ENCODE data around the gene MBD5. TPM values are rescaled to one million over a fixed set of nuclear protein-coding genes. Genes with fewer than 3 reads are reported as not detected.

The MBD5 gene
- total RNA-seq, 1 donor from 2014 or later: 14.5 TPM

GRCh38 chr2:148065936-148066335, 45.0 kb downstream of the MBD5 start:
- no peak for DNase-seq (ENCODE audit: low read depth)

GRCh38 chr2:148067801-148068200, 46.9 kb downstream of the MBD5 start:
- DNase-seq (ENCODE audit: low read depth): no peak
- H3K27me3 ChIP-seq (ENCODE audit: control insufficient read depth, insufficient read depth, low read length): no peaks in the 10 kb centered on the region
- no peak for TF ChIP-seq CTCF (IDR thresholded peaks at IDR 0.05; ENCODE audit: insufficient read depth, low read length, poor library complexity, severe bottlenecking)
- H3K36me3 ChIP-seq (ENCODE audit: control insufficient read depth, insufficient read depth, low read length): no peaks in the 10 kb centered on the region
- H3K4me3 ChIP-seq (ENCODE audit: low read depth, low read length): no peak overlapping the region

More at GRCh38 chr2:148065936-148066335, 45.0 kb downstream of the MBD5 start:
- Histone ChIP-seq H3K4me3 (ENCODE audit: low read depth, low read length) (no peak overlapping the region), H3K36me3 (ENCODE audit: control insufficient read depth, insufficient read depth, low read length) (no peaks in the 10 kb centered on the region), H3K27me3 (ENCODE audit: control insufficient read depth, insufficient read depth, low read length) (no peaks in the 10 kb centered on the region)
- no peak for TF ChIP-seq CTCF (IDR thresholded peaks at IDR 0.05; ENCODE audit: insufficient read depth, low read length, poor library complexity, severe bottlenecking)

- DNase-seq (ENCODE audit: low read depth): no peak
- H3K4me3 ChIP-seq (ENCODE audit: low read depth, low read length): no peak overlapping the region
- no peak for TF ChIP-seq CTCF (IDR thresholded peaks at IDR 0.05; ENCODE audit: insufficient read depth, low read length, poor library complexity, severe bottlenecking)
- no peaks in the 10 kb centered on the region for H3K27me3 ChIP-seq (ENCODE audit: control insufficient read depth, insufficient read depth, low read length)
- H3K36me3 ChIP-seq (ENCODE audit: control insufficient read depth, insufficient read depth, low read length): no peaks in the 10 kb centered on the region
Measured at GRCh38 chr2:148071351-148071750, 50.5 kb downstream of the MBD5 start.

GRCh38 chr2:148096012-148096411, 75.1 kb downstream of the MBD5 start:
- TF ChIP-seq CTCF (IDR thresholded peaks at IDR 0.05; ENCODE audit: insufficient read depth, low read length, poor library complexity, severe bottlenecking): no peak
- DNase-seq (ENCODE audit: low read depth): no peak
- H3K4me3 ChIP-seq (ENCODE audit: low read depth, low read length): no peak overlapping the region
- no peaks in the 10 kb centered on the region for H3K27me3 ChIP-seq (ENCODE audit: control insufficient read depth, insufficient read depth, low read length)
- H3K36me3 ChIP-seq (ENCODE audit: control insufficient read depth, insufficient read depth, low read length): no peaks in the 10 kb centered on the region

GRCh38 chr2:148102641-148103040, 81.8 kb downstream of the MBD5 start:
- no peaks in the 10 kb centered on the region for H3K36me3 ChIP-seq (ENCODE audit: control insufficient read depth, insufficient read depth, low read length)
- no peak for DNase-seq (ENCODE audit: low read depth)
- no peak overlapping the region for H3K4me3 ChIP-seq (ENCODE audit: low read depth, low read length)

More at GRCh38 chr2:148102641-148103040, 81.8 kb downstream of the MBD5 start:
- H3K27me3 ChIP-seq (ENCODE audit: control insufficient read depth, insufficient read depth, low read length): no peaks in the 10 kb centered on the region
- no peak for TF ChIP-seq CTCF (IDR thresholded peaks at IDR 0.05; ENCODE audit: insufficient read depth, low read length, poor library complexity, severe bottlenecking)

Data from kidney epithelial cell (primary cell).